Measurements from ENCODE around the gene KCNA3.

Gene KCNA3

GRCh38 chr1:110672753-110673108 is 2.0 kb downstream of the KCNA3 start:
- peak overlapping the region; percentile 93 for H3K4me2 ChIP-seq (ENCODE audit: low read length)
- no peaks in the 10 kb centered on the region for H3K27me3 ChIP-seq (ENCODE audit: low read depth, low read length)
- TF ChIP-seq EZH2phosphoT487 (IDR thresholded peaks at IDR 0.05; ENCODE audit: low read depth) (no peak), CTCF (IDR thresholded peaks at IDR 0.05; ENCODE audit: low read depth, low read length) (no peak)
- H3K9me3 ChIP-seq (ENCODE audit: insufficient read depth, low read length) = no peaks in the 10 kb centered on the region
- peak overlapping the region; percentile 97 for H3K9ac ChIP-seq (ENCODE audit: low read length)
- H2AFZ ChIP-seq (ENCODE audit: low read depth, low read length) = no peak overlapping the region
- peaks cover 26% of the 10 kb centered on the region for H3K4me1 ChIP-seq (ENCODE audit: low read length)
- peak overlapping the region; percentile 90 for H3K4me3 ChIP-seq (ENCODE audit: low read length)
- H4K20me1 ChIP-seq (ENCODE audit: insufficient read depth, low read length) = peaks cover 44% of the 10 kb centered on the region
- H3K27ac ChIP-seq (ENCODE audit: low read length) = peak overlapping the region; percentile 96
- peaks cover 81% of the 10 kb centered on the region for H3K79me2 ChIP-seq (ENCODE audit: low read length)
- H3K36me3 ChIP-seq (replicated peaks; ENCODE audit: low read depth, low read length) = peaks cover 44% of the 10 kb centered on the region

GRCh38 chr1:110672001-110672752 is 2.6 kb downstream of the KCNA3 start:
- H3K9me3 ChIP-seq (ENCODE audit: insufficient read depth, low read length) = no peaks in the 10 kb centered on the region
- H3K4me2 ChIP-seq (ENCODE audit: low read length) = peak overlapping the region; percentile 93
- peak overlapping the region; percentile 96 for H3K27ac ChIP-seq (ENCODE audit: low read length)
- peaks cover 86% of the 10 kb centered on the region for H3K79me2 ChIP-seq (ENCODE audit: low read length)
- peak overlapping the region; percentile 97 for H3K9ac ChIP-seq (ENCODE audit: low read length)
- H3K27me3 ChIP-seq (ENCODE audit: low read depth, low read length) = no peaks in the 10 kb centered on the region
- no peak overlapping the region for H2AFZ ChIP-seq (ENCODE audit: low read depth, low read length)
- no peak for TF ChIP-seq CTCF (IDR thresholded peaks at IDR 0.05; ENCODE audit: low read depth, low read length)
- TF ChIP-seq EZH2phosphoT487 (IDR thresholded peaks at IDR 0.05; ENCODE audit: low read depth) = no peak
- peaks cover 50% of the 10 kb centered on the region for H4K20me1 ChIP-seq (ENCODE audit: insufficient read depth, low read length)
- H3K4me3 ChIP-seq (ENCODE audit: low read length) = peak overlapping the region; percentile 90
- H3K4me1 ChIP-seq (ENCODE audit: low read length) = peaks cover 31% of the 10 kb centered on the region
- H3K36me3 ChIP-seq (replicated peaks; ENCODE audit: low read depth, low read length) = peaks cover 49% of the 10 kb centered on the region

- TF ChIP-seq CTCF (IDR thresholded peaks at IDR 0.05; ENCODE audit: low read depth, low read length) (no peak), EZH2phosphoT487 (IDR thresholded peaks at IDR 0.05; ENCODE audit: low read depth) (no peak)
- H3K9ac ChIP-seq (ENCODE audit: low read length) = peak overlapping the region; percentile 97
- peaks cover 36% of the 10 kb centered on the region for H3K4me1 ChIP-seq (ENCODE audit: low read length)
- H3K79me2 ChIP-seq (ENCODE audit: low read length) = peaks cover 94% of the 10 kb centered on the region
- H3K27me3 ChIP-seq (ENCODE audit: low read depth, low read length) = no peaks in the 10 kb centered on the region
- no peaks in the 10 kb centered on the region for H3K9me3 ChIP-seq (ENCODE audit: insufficient read depth, low read length)
- H2AFZ ChIP-seq (ENCODE audit: low read depth, low read length) = no peak overlapping the region
- H3K27ac ChIP-seq (ENCODE audit: low read length) = peak overlapping the region; percentile 96
- H3K4me2 ChIP-seq (ENCODE audit: low read length) = peak overlapping the region; percentile 93
- H3K4me3 ChIP-seq (ENCODE audit: low read length) = peak overlapping the region; percentile 90
- H4K20me1 ChIP-seq (ENCODE audit: insufficient read depth, low read length) = peaks cover 58% of the 10 kb centered on the region
- peaks cover 57% of the 10 kb centered on the region for H3K36me3 ChIP-seq (replicated peaks; ENCODE audit: low read depth, low read length)
Measured at GRCh38 chr1:110671361-110671760, 3.4 kb downstream of the KCNA3 start.

GRCh38 chr1:110668549-110668948 is 6.2 kb downstream of the KCNA3 start:
- Histone ChIP-seq H3K36me3 (replicated peaks; ENCODE audit: low read depth, low read length) (peaks cover 77% of the 10 kb centered on the region), H3K9me3 (ENCODE audit: insufficient read depth, low read length) (no peaks in the 10 kb centered on the region), H3K4me1 (ENCODE audit: low read length) (peaks cover 29% of the 10 kb centered on the region), H3K27ac (ENCODE audit: low read length) (peak overlapping the region; percentile 23), H3K9ac (ENCODE audit: low read length) (peak overlapping the region; percentile 97), H2AFZ (ENCODE audit: low read depth, low read length) (no peak overlapping the region), H3K4me2 (ENCODE audit: low read length) (peak overlapping the region; percentile 93), H3K4me3 (ENCODE audit: low read length) (peak overlapping the region; percentile 90), H4K20me1 (ENCODE audit: insufficient read depth, low read length) (peaks cover 80% of the 10 kb centered on the region), H3K79me2 (ENCODE audit: low read length) (peaks cover 99% of the 10 kb centered on the region), H3K27me3 (ENCODE audit: low read depth, low read length) (no peaks in the 10 kb centered on the region)
- no peak for TF ChIP-seq EZH2phosphoT487 (IDR thresholded peaks at IDR 0.05; ENCODE audit: low read depth)
- TF ChIP-seq CTCF (IDR thresholded peaks at IDR 0.05; ENCODE audit: low read depth, low read length) = no peak
